Cardiac fibroblast (primary cell): ENCODE data around the gene LRRC46.

Source experiments
- DNase-seq, 2 donors: peaks; one replicate each; pipeline versions ENCODE4 v3.0.0 to v3.0.0-alpha.2; 2010; ENCODE audit warnings: low read depth in 2 of 2
- H3K4me3 ChIP-seq, 2 donors: replicated peaks in 1 of 2; 1 replicate in 1 of 2; 2 replicates in 1 of 2; pipeline ENCODE4 v1.5.1; 2011; ENCODE audit warnings: low read depth in 2 of 2, low read length in 2 of 2, mild to moderate bottlenecking in 2 of 2, moderate library complexity in 1 of 2
- TF ChIP-seq, protein P1 (sequence below): IDR thresholded peaks from one replicate; pipeline ENCODE4 v1.5.1; 2011; ENCODE audit warnings: low read depth, mild to moderate bottlenecking, low read length, inconsistent platforms

The LRRC46 gene

DNA sequence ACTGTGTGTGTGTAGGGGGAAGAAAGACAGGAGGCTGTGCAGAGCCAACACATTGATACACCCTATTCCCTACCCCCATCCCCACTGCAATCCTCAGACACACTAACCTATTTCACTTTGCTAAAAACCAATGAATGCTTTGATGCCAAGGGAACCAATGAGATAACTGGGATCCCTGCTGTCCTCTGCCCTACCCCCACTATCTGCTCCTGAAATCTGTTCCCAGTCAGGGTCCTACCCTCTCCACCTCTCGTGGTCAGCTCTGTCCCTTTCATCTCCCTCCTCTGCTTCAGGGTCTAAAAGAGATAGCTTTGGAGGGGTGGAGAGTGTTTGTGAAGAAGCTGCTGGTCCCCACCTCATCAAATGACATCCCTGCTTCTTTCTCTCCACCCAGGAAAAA is 38.6 kb downstream of the LRRC46 start:
- no peak for DNase-seq
- TF ChIP-seq, protein P1, sequence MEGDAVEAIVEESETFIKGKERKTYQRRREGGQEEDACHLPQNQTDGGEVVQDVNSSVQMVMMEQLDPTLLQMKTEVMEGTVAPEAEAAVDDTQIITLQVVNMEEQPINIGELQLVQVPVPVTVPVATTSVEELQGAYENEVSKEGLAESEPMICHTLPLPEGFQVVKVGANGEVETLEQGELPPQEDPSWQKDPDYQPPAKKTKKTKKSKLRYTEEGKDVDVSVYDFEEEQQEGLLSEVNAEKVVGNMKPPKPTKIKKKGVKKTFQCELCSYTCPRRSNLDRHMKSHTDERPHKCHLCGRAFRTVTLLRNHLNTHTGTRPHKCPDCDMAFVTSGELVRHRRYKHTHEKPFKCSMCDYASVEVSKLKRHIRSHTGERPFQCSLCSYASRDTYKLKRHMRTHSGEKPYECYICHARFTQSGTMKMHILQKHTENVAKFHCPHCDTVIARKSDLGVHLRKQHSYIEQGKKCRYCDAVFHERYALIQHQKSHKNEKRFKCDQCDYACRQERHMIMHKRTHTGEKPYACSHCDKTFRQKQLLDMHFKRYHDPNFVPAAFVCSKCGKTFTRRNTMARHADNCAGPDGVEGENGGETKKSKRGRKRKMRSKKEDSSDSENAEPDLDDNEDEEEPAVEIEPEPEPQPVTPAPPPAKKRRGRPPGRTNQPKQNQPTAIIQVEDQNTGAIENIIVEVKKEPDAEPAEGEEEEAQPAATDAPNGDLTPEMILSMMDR = no peak
- no peak overlapping the region for H3K4me3 ChIP-seq

DNA sequence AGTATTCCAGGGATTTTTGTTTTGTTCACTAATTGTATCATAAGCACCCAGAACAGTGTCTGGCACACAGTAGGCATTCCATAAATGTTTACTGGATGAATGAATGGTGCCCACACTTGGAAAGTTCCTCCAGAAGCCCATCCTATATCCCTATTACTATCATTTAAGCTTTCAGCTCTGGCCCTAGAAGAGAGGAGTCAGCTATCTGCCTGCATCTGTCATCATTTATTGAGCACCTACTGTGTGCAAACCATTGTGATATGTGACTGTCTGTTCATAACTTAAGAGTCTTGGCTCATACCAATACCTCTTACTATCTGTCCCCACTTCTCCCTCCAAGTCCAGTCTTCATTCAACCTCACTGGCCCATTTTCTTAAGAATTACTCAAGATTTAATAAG is 39.6 kb downstream of the LRRC46 start:
- TF ChIP-seq, protein P1 = no peak
- no peak overlapping the region for H3K4me3 ChIP-seq
- DNase-seq = no peak

DNA sequence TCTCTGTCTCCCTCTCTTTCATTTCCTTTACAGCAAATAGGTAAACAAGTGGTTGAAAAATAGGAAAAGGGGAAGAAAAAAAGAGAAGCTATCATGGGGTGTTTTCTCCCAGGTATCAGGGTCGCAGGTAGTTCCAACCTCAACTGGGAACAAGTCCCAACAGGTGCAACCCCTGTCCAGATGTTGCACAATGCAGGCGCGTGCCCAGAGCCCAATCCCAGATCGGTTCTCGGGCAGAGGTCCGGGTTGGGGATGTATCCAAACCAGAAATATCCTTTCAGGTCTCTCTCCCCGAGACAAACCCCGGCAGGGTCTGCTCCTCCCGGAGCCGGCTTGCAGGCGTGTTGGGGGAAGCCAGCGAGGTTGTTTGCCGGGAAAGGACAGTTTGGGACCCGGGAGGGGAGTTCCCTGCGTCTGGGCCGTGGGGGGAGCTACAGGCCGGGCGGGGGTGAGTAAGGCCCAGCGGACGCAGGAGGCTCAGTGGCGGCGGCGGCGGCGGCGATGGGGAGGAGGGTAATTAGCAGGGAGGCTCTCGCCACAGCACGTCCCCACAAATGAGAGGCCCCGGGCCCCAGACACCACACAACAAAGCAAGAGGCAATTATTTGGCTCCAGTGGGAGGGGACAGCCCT is 40.7 kb downstream of the LRRC46 start:
- H3K4me3 ChIP-seq = no peak overlapping the region
- no peak for DNase-seq
- TF ChIP-seq, protein P1 = no peak

DNA sequence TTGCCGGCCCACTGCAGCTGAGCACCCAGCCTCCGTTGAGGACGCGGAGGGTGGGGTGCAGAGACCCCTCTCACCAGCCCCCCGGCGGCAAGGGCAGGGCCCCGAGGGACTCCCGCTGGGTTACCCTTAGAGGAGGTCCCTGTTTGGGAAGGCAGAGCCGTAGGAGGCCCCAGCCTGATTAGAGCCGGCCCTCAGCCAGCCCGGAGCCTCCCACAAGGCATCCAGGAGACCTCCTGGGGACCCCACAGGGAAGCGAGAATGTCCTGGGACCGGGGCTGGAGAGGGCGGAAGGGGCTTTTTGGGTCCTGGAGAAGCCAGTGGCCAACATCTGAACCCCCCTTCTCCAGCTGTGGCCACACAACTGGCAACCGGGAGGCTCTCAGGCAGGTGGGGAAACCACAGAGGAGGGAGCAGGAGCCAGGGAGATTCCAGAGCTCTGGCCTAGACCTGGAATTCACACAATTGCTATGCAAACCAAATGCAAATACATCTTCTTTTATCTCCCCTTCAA is 41.2 kb downstream of the LRRC46 start:
- TF ChIP-seq, protein P1 = no peak
- peak in 1 of 2 donors; percentile 32 for DNase-seq
- H3K4me3 ChIP-seq = no peak overlapping the region

DNA sequence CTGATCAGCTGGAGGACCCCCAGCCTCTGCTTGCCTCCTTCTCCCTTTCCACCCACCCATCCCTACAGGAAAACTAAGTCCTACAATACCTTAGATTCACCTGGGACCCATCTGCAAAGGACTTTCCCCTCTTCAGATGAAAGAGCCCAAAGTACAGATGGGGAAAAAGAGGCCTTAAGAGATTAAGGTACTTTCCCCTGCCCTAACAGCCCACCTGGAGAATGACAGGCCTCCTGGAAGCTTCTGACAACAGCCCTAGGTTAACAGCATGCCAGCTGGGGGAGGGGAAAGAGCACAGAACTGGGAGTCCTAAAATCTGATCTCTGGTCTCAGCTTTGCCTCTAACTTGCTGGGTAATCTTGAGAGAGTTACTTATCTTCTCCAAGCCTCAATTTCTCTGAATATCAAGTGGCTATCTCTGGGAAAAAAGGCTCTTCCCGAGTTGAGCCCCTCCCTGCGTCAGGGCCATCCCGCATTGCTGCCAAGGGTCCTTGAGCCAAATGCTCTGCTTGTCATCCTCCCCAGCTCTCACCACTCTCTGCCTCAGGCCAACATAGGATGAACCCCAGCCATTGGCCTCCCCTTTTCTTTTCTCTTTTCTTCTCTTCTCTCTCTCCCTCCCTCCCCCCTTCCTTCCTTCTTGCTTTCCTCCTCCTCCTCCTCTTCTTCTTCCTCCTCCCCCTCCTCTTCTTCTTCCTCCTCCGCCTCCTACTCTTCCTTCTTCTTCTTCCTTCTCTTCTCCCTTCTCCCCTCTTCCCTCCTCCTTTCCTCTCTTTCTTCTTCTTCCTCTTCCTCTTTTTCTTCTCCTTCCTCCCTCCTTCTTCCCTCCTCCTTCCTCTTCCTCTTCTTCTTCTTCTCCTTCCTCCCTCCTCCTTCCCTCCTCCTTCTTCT is 42.0 kb downstream of the LRRC46 start:
- H3K4me3 ChIP-seq = no peak overlapping the region
- DNase-seq = no peak

More for the DNA sequence above, 42.0 kb downstream of the LRRC46 start:
- TF ChIP-seq, protein P1 = no peak
